ENCODE data around the gene HSPB8.

- TF ChIP-seq CTCF (conservative IDR thresholded peaks at IDR 0.05; ENCODE audit: low read depth, low read length) (no peak), NFE2L2 (IDR thresholded peaks at IDR 0.05; ENCODE audit: low read depth, low read length) (no peak), POLR2A (IDR thresholded peaks at IDR 0.05; ENCODE audit: low read depth, low read length) (no peak), USF2 (IDR thresholded peaks at IDR 0.05; ENCODE audit: low read depth, low read length) (no peak)
These were observed 21.2 kb upstream of the HSPB8 start for GRCh38 chr12:119157528-119157927.

All from IMR-90 (cell line).